PFSK-1 (cell line): ENCODE results near the gene B3GNT9.
A peak's percentile ranks its signal among the peaks of the same experiment; 100 is the strongest.

Experiments used
- FOXP2 ChIP-seq: optimal IDR thresholded peaks from 2 replicates; pipeline ENCODE3; 2011; ENCODE audit warnings: borderline replicate concordance, control low read depth, inconsistent platforms; ENCODE audit not compliant: insufficient read depth; ENCODE audit errors: extremely low read length, extremely low read depth
- POLR2AphosphoS5 ChIP-seq: IDR thresholded peaks from 2 replicates; pipeline ENCODE4 v1.6.1; 2012; ENCODE audit warnings: low read depth, mild to moderate bottlenecking, control low read depth, low read length, moderate library complexity
- SIN3A ChIP-seq: IDR thresholded peaks from 2 replicates; pipeline ENCODE4 v1.6.1; 2012; ENCODE audit warnings: mild to moderate bottlenecking, low read length, moderate library complexity, borderline replicate concordance; ENCODE audit not compliant: insufficient read depth
- TAF1 ChIP-seq: IDR thresholded peaks from 2 replicates; pipeline ENCODE4 v1.6.1; 2012; ENCODE audit warnings: low read length, control low read depth, borderline replicate concordance; ENCODE audit not compliant: insufficient read depth
- TF ChIP-seq, protein P1 (sequence below), 2 experiments: IDR thresholded peaks; 2 replicates each; pipeline versions ENCODE4 v1.6.1 to v1.8.0; 2011 to 2012; ENCODE audit warnings: low read depth in 2 of 2, low read length in 2 of 2, control low read depth in 1 of 2, inconsistent platforms in 1 of 2, mild to moderate bottlenecking in 1 of 2, moderate library complexity in 1 of 2; ENCODE audit not compliant: insufficient read depth in 1 of 2

B3GNT9 gene

DNA sequence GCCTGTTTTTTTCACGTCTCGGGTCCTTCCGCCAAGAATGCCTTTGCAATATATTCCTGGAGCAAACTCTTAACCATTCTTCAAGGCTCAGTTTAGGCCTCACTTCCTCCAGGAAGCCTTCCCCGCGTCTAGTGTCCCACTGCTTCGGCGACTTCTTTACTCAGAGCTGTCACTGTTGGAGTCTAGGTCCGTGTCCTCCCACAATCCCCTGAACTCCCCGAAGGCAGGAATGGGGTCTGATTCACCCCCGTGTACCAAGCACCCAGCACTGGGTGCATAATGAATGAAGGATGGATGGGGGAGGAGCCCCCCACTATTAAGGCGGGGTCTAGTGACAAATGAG is 32.5 kb upstream of the B3GNT9 start:
- TF ChIP-seq, protein P1, sequence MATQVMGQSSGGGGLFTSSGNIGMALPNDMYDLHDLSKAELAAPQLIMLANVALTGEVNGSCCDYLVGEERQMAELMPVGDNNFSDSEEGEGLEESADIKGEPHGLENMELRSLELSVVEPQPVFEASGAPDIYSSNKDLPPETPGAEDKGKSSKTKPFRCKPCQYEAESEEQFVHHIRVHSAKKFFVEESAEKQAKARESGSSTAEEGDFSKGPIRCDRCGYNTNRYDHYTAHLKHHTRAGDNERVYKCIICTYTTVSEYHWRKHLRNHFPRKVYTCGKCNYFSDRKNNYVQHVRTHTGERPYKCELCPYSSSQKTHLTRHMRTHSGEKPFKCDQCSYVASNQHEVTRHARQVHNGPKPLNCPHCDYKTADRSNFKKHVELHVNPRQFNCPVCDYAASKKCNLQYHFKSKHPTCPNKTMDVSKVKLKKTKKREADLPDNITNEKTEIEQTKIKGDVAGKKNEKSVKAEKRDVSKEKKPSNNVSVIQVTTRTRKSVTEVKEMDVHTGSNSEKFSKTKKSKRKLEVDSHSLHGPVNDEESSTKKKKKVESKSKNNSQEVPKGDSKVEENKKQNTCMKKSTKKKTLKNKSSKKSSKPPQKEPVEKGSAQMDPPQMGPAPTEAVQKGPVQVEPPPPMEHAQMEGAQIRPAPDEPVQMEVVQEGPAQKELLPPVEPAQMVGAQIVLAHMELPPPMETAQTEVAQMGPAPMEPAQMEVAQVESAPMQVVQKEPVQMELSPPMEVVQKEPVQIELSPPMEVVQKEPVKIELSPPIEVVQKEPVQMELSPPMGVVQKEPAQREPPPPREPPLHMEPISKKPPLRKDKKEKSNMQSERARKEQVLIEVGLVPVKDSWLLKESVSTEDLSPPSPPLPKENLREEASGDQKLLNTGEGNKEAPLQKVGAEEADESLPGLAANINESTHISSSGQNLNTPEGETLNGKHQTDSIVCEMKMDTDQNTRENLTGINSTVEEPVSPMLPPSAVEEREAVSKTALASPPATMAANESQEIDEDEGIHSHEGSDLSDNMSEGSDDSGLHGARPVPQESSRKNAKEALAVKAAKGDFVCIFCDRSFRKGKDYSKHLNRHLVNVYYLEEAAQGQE (IDR thresholded peaks at IDR 0.05; ENCODE audit: insufficient read depth in 1 of 2, low read depth in 2 of 2, low read length in 2 of 2): no peak
- TF ChIP-seq SIN3A (no peak), POLR2AphosphoS5 (peak; percentile 16; the same call in 1 of the 2 replicates)

DNA sequence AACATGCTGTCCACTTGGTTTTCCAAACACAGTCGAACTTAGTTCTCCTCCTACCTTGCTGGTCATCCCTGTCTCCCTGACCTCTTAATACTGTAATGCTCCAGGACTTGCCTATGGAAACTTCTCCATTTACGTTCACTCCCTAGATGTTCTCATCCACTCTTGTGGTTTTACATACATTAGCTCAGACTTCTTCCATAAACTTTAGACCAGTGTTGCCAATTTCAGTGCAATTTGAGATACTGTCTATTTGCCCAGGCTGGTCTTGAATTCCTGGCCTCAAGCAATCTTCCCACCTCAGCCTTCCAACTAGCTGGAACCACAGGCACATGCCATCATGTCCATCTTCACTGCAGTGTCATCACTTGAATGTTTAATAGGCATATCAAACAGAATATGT is 31.5 kb upstream of the B3GNT9 start:
- TF ChIP-seq POLR2AphosphoS5: no peak
- no peak for TF ChIP-seq TAF1
- no peak for TF ChIP-seq SIN3A
- TF ChIP-seq, protein P1 (IDR thresholded peaks at IDR 0.05; ENCODE audit: insufficient read depth in 1 of 2, low read depth in 2 of 2, low read length in 2 of 2): no peak

DNA sequence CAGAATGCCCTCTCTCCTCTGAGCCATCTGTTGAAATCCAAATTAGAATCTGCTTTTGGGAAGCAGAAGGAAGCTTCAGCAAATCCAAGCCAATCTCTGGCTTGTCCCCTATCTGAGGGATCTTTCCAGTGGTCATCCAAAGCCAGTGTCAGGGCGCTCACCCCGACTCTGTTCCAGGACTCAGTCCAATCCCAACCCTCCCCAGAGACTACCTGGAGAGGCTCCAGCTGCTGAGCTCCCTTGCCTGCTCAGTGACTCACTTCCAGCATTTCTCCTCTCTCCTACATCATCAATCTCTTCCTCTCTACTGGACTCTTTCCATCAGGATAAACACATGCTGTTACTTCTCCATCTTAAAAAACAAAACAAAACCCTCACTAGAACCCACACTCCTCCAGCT is 30.5 kb upstream of the B3GNT9 start:
- TF ChIP-seq FOXP2 (no peak), SIN3A (no peak), POLR2AphosphoS5 (no peak), TAF1 (no peak)
- TF ChIP-seq, protein P1 (IDR thresholded peaks at IDR 0.05; ENCODE audit: insufficient read depth in 1 of 2, low read depth in 2 of 2, low read length in 2 of 2): no peak

DNA sequence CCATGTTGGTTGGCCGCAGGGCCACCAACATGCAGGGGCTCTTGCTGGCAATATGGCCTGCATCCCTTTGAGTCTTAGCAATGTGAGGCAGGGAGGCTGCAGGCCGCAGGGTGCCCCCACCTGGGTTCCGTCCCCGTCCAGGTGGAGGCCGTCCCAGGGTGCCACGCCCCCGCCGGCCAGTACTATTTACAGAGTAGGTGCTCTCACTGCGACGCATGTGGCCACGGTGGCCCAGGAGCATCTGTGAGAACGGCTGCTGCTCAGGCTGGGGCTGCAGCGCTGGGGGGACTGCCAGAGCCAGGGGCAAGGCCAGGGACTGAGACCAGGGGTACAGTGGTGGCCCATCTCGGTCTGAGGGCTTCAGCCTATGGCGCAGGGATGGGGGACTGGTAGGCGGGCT is 29.4 kb upstream of the B3GNT9 start:
- TF ChIP-seq FOXP2 (no peak), TAF1 (no peak), POLR2AphosphoS5 (no peak), SIN3A (no peak)
- TF ChIP-seq, protein P1 (IDR thresholded peaks at IDR 0.05; ENCODE audit: insufficient read depth in 1 of 2, low read depth in 2 of 2, low read length in 2 of 2): no peak

DNA sequence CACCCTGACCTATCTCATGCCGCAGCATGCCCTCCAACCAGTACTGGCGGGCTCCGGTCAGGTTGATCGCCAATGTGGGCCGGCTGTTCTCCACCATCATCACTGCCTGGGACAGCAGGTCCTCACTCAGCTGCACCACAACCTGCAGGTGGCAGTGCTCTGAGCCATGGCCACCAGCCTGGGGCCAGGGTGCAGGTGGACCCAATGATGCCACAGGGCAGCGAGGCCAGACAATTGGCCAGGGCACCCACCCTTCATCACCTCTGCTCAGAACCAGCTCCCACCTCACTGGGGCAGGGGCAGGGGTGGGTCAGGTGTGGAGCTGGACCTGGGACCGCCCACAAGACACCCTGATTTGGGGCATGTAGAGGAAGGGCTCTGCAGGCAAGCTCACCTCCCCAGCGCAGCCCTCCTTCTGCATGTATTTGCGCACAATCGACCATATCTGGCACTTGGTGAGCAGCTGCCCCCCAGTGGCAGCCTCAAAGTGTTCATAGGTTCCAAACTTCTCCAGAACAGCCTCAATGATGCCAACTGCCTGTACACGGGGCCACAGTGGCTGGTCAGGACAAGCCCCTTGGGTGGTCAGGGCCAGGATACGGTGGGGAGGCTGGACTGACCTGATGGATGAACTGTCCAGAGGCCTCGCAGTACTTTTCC is 28.8 kb upstream of the B3GNT9 start:
- no peak for TF ChIP-seq TAF1
